ENCODE results near the gene SPATA21. TPM values are rescaled to one million over a fixed set of nuclear protein-coding genes. Genes with fewer than 3 reads are reported as not detected.

Gene SPATA21
- total and polyA plus RNA-seq, 3 donors from 2014 or later = 2.7 to 10.2 (median 6.0) TPM

GRCh38 chr1:16385659-16386453, 51.4 kb downstream of the SPATA21 start:
- H3K27ac ChIP-seq = peak overlapping the region in 1 of 2 donors; percentile 71
- DNase-seq = no peak
- no peaks in the 10 kb centered on the region for H3K9me3 ChIP-seq
- intact Hi-C loops (cut with DNase I; ENCODE audit: low total_unique reads) = no loop called here
- H3K4me3 ChIP-seq = no peak overlapping the region
- no peak for TF ChIP-seq CTCF (IDR thresholded peaks at IDR 0.05)
- TF ChIP-seq POLR2A (IDR thresholded peaks at IDR 0.05) = no peak
- no peaks in the 10 kb centered on the region for H3K36me3 ChIP-seq (ENCODE audit: low read depth, missing control alignments)
- H3K27me3 ChIP-seq = no peaks in the 10 kb centered on the region
- 91 to 96% methylated on average over 9 of the region's 9 CpGs for WGBS, 2 donors
- H3K4me1 ChIP-seq = peaks cover 17% of the 10 kb centered on the region

GRCh38 chr1:16383888-16384287, 53.3 kb downstream of the SPATA21 start:
- H3K27me3 ChIP-seq = no peaks in the 10 kb centered on the region
- H3K4me1 ChIP-seq = peaks cover 17% of the 10 kb centered on the region
- intact Hi-C loops (cut with DNase I; ENCODE audit: low total_unique reads) = no loop called here
- H3K9me3 ChIP-seq = no peaks in the 10 kb centered on the region
- H3K27ac ChIP-seq = no peak overlapping the region
- WGBS, 2 donors = 89 to 92% methylated on average over 5 of the region's 5 CpGs
- H3K4me3 ChIP-seq = no peak overlapping the region
- DNase-seq = no peak
- no peaks in the 10 kb centered on the region for H3K36me3 ChIP-seq (ENCODE audit: low read depth, missing control alignments)
- no peak for TF ChIP-seq POLR2A (IDR thresholded peaks at IDR 0.05)
- no peak for TF ChIP-seq CTCF (IDR thresholded peaks at IDR 0.05)

GRCh38 chr1:16380868-16381267, 56.4 kb downstream of the SPATA21 start:
- Histone ChIP-seq H3K27me3 (no peaks in the 10 kb centered on the region), H3K4me1 (peaks cover 19% of the 10 kb centered on the region), H3K4me3 (no peak overlapping the region), H3K27ac (no peak overlapping the region), H3K9me3 (no peaks in the 10 kb centered on the region), H3K36me3 (ENCODE audit: low read depth, missing control alignments) (no peaks in the 10 kb centered on the region)
- DNase-seq = no peak
- intact Hi-C loops (cut with DNase I; ENCODE audit: low total_unique reads) = no loop called here
- TF ChIP-seq CTCF (IDR thresholded peaks at IDR 0.05) (no peak), POLR2A (IDR thresholded peaks at IDR 0.05) (no peak)
- WGBS, 2 donors = 65 to 89% methylated on average over 4 of the region's 4 CpGs

- peaks cover 23% of the 10 kb centered on the region for H3K4me1 ChIP-seq
- WGBS, 2 donors = 79 to 84% methylated on average over 7 of the region's 7 CpGs
- no peak for TF ChIP-seq CTCF (IDR thresholded peaks at IDR 0.05)
- no peak for TF ChIP-seq POLR2A (IDR thresholded peaks at IDR 0.05)
- H3K4me3 ChIP-seq = no peak overlapping the region
- no peaks in the 10 kb centered on the region for H3K36me3 ChIP-seq (ENCODE audit: low read depth, missing control alignments)
- no peaks in the 10 kb centered on the region for H3K9me3 ChIP-seq
- no peak for DNase-seq
- no peaks in the 10 kb centered on the region for H3K27me3 ChIP-seq
- H3K27ac ChIP-seq = no peak overlapping the region
- intact Hi-C loops (cut with DNase I; ENCODE audit: low total_unique reads) = no loop called here
Measured at GRCh38 chr1:16378443-16378842, 58.8 kb downstream of the SPATA21 start.

- intact Hi-C loops (cut with DNase I; ENCODE audit: low total_unique reads) = no loop called here
- Histone ChIP-seq H3K27me3 (no peaks in the 10 kb centered on the region), H3K4me1 (peaks cover 32% of the 10 kb centered on the region), H3K27ac (no peak overlapping the region), H3K9me3 (no peaks in the 10 kb centered on the region), H3K36me3 (ENCODE audit: low read depth, missing control alignments) (no peaks in the 10 kb centered on the region), H3K4me3 (no peak overlapping the region)
- TF ChIP-seq CTCF (IDR thresholded peaks at IDR 0.05) = no peak
- no peak for TF ChIP-seq POLR2A (IDR thresholded peaks at IDR 0.05)
- no peak for DNase-seq
- 72 to 76% methylated on average over 4 of the region's 4 CpGs for WGBS, 2 donors
Measured at GRCh38 chr1:16376971-16377370, 60.3 kb downstream of the SPATA21 start.

All from testis (tissue), 3 donors.